GM12864 (cell line): Measurements from ENCODE around the gene MYD88.
A peak's percentile ranks its signal among the peaks of the same experiment; 100 is the strongest.

Source experiments
- DNase-seq: peaks from one replicate; pipeline ENCODE4 v3.0.0-alpha.2; 2011; ENCODE audit warnings: low read depth
- H3K4me3 ChIP-seq: 2 replicates; pipeline ENCODE4 v1.5.1; 2011; ENCODE audit warnings: mild to moderate bottlenecking, low read depth, low read length, control low read depth
- CTCF ChIP-seq: IDR thresholded peaks from 2 replicates; pipeline ENCODE4 v1.5.1; 2011; ENCODE audit warnings: low read depth, mild to moderate bottlenecking, moderate library complexity, low read length, control low read depth, inconsistent platforms; ENCODE audit errors: missing control alignments

Gene MYD88

GRCh38 chr3:38169027-38169317 lies 30.5 kb downstream of the MYD88 start:
- H3K4me3 ChIP-seq, result no peak overlapping the region
- TF ChIP-seq CTCF, result no peak
- DNase-seq, result no peak

GRCh38 chr3:38170722-38171121 lies 32.3 kb downstream of the MYD88 start:
- TF ChIP-seq CTCF, result no peak
- no peak for DNase-seq
- H3K4me3 ChIP-seq, result no peak overlapping the region

- TF ChIP-seq CTCF, result no peak
- no peak for DNase-seq
- H3K4me3 ChIP-seq, result no peak overlapping the region
These were observed 33.2 kb downstream of the MYD88 start for GRCh38 chr3:38171622-38172021.

GRCh38 chr3:38173834-38174418 lies 35.5 kb downstream of the MYD88 start:
- H3K4me3 ChIP-seq, result peak overlapping the region; percentile 24
- DNase-seq, result no peak
- no peak for TF ChIP-seq CTCF

GRCh38 chr3:38177181-38177580 lies 38.7 kb downstream of the MYD88 start:
- DNase-seq, result no peak
- TF ChIP-seq CTCF, result no peak

GRCh38 chr3:38186781-38187180 lies 48.3 kb downstream of the MYD88 start:
- no peak for TF ChIP-seq CTCF
- DNase-seq, result no peak
- no peak overlapping the region for H3K4me3 ChIP-seq

More at GRCh38 chr3:38177181-38177580, 38.7 kb downstream of the MYD88 start:
- H3K4me3 ChIP-seq, result no peak overlapping the region

GRCh38 chr3:38190481-38190881 lies 52.0 kb downstream of the MYD88 start:
- DNase-seq, result no peak
- H3K4me3 ChIP-seq, result no peak overlapping the region
- no peak for TF ChIP-seq CTCF
